A549 (cell line): ENCODE measurements around the gene PLEKHH2.

Experiments
- CTCF ChIP-seq: fragments of >200 bp; sonication (Bioruptor Twin); formaldehyde crosslinking; IDR thresholded peaks from 3 replicates; pipeline ENCODE4 v1.5.1; 2016
- EP300 ChIP-seq, 2 experiments: fragments of >200 bp; sonication (Bioruptor Twin); formaldehyde crosslinking; IDR thresholded peaks; 2 replicates in 1 of 2; 3 replicates in 1 of 2; pipeline ENCODE4 v1.6.1; 2016 to 2017
- POLR2AphosphoS2 ChIP-seq: conservative IDR thresholded peaks from 2 replicates; pipeline ENCODE4 v1.6.1; 2012; ENCODE audit warnings: low read length, improper control_type of control experiment, inconsistent platforms
- RAD21 ChIP-seq, 2 experiments: fragments of >200 bp in 1 of 2; sonication (Bioruptor Twin) in 1 of 2; formaldehyde crosslinking in 1 of 2; IDR thresholded peaks in 1 of 2; conservative IDR thresholded peaks in 1 of 2; 2 replicates in 1 of 2; 3 replicates in 1 of 2; pipeline ENCODE4 v1.6.1; 2012 to 2018; ENCODE audit warnings: inconsistent platforms in 1 of 2
- RFX5 ChIP-seq: fragments of 450-650 bp; IDR thresholded peaks from 2 replicates; pipeline ENCODE4 v1.7.1; 2014; ENCODE audit warnings: antibody characterized with exemption, mild to moderate bottlenecking, moderate library complexity

GRCh38 chr2:43778233-43778632 lies 141.2 kb downstream of the PLEKHH2 start:
- TF ChIP-seq RAD21 (conservative IDR thresholded peaks at IDR 0.05 in 1 of 2, IDR thresholded peaks at IDR 0.05 in 1 of 2) (no peak), POLR2AphosphoS2 (no peak), RFX5 (no peak), CTCF (no peak), EP300 (IDR thresholded peaks at IDR 0.05) (no peak)
